ENCODE data around the gene ITPKC. TPM values are rescaled to one million over a fixed set of nuclear protein-coding genes. Genes with fewer than 3 reads are reported as not detected.

ITPKC gene
- total and polyA plus RNA-seq, 9 of the 15 experiments (the other 6 are each of a cell fraction or from before 2014, with no cell fraction given) = 0.08 to 9.3 (median 5.8) TPM

GRCh38 chr19:40716482-40717324, at the start of gene ITPKC, which contains the start of gene COQ8B (continued):
- TF ChIP-seq STAT6 (CRISPR knock-in tag; IDR thresholded peaks at IDR 0.05) = peak; percentile 87; the same call in 1 of the 2 replicates
- TF ChIP-seq DACH1 (IDR thresholded peaks at IDR 0.05; ENCODE audit: partially characterized antibody) = no peak
- TF ChIP-seq PCBP1 (IDR thresholded peaks at IDR 0.05; ENCODE audit: low read depth, low read length, poor library complexity, severe bottlenecking) = peak; percentile 64
- TF ChIP-seq NCOR1 (IDR thresholded peaks at IDR 0.05) = no peak; the same call in 1 of the 2 replicates
- peak; percentile 38; the same call in 1 of the 2 replicates for TF ChIP-seq MAX (CRISPR knock-in tag; IDR thresholded peaks at IDR 0.05)
- peak; percentile 37; the same call in 1 of the 2 replicates for TF ChIP-seq ZNF589 (CRISPR knock-in tag; IDR thresholded peaks at IDR 0.05; ENCODE audit: low read depth)
- 0 out of 2 replicates have a peak, but pooled peaks have one; percentile 40 for TF ChIP-seq MECOM (CRISPR knock-in tag; IDR thresholded peaks at IDR 0.05)
- TF ChIP-seq NR2C2 (CRISPR knock-in tag; IDR thresholded peaks at IDR 0.05) = no peak
- TF ChIP-seq NR2C2 (tag; IDR thresholded peaks at IDR 0.05) = peak; percentile 69; the same call in 1 of the 2 replicates
- TF ChIP-seq JUNB (CRISPR knock-in tag; conservative IDR thresholded peaks at IDR 0.05) = no peak
- peak; percentile 93 for TF ChIP-seq HIVEP1 (CRISPR knock-in tag; IDR thresholded peaks at IDR 0.05)
- peak; percentile 94 for TF ChIP-seq MTA1 (IDR thresholded peaks at IDR 0.05; ENCODE audit: borderline replicate concordance)
- peak; percentile 96 for TF ChIP-seq GATAD2B (IDR thresholded peaks at IDR 0.05; ENCODE audit: borderline replicate concordance)
- TF ChIP-seq TBP (optimal IDR thresholded peaks at IDR 0.05; ENCODE audit: low read depth, low read length) = no peak
- TF ChIP-seq GTF2E2 (tag; IDR thresholded peaks at IDR 0.05) = no peak
- TF ChIP-seq JUND (IDR thresholded peaks at IDR 0.05; ENCODE audit: borderline replicate concordance, low read depth, low read length) = peak; percentile 39
- TF ChIP-seq JUND (tag; IDR thresholded peaks at IDR 0.05; ENCODE audit: borderline replicate concordance, low read depth, low read length) = no peak
- TF ChIP-seq E2F6 (IDR thresholded peaks at IDR 0.05; ENCODE audit: borderline replicate concordance in 1 of 2, extremely low read depth in 1 of 2, insufficient read depth in 1 of 2, insufficient read length in 1 of 2, low read depth in 1 of 2, low read length in 1 of 2, poor library complexity in 1 of 2, severe bottlenecking in 1 of 2) = peak in 1 of 2 experiments; percentile 43
- TF ChIP-seq ELK1 (CRISPR knock-in tag; IDR thresholded peaks at IDR 0.05) = no peak
- peak; percentile 71 for TF ChIP-seq MYC (IDR thresholded peaks at IDR 0.05; ENCODE audit: low read depth, low read length)
- no peak for TF ChIP-seq MYC (CRISPR knock-in tag; IDR thresholded peaks at IDR 0.05; ENCODE audit: borderline replicate concordance, low read depth)
- TF ChIP-seq E2F5 (CRISPR knock-in tag; IDR thresholded peaks at IDR 0.05) = no peak
